HPDE6-E6E7 (cell line): ENCODE results near the gene MROH8.
"Not testable (repeated sequence)": the region's sequence is repeated elsewhere in the genome, so short reads cannot be mapped to it uniquely, and the experiment has no call there.

ENCODE experiments used
- DNase-seq: peaks from one replicate; pipeline ENCODE4 v3.0.0; 2011; ENCODE audit warnings: missing footprints; ENCODE audit errors: extremely low spot score

MROH8 gene

GRCh38 chr20:37090407-37090806 is 88.9 kb downstream of the MROH8 start:
- no peak for DNase-seq

GRCh38 chr20:37081717-37082289 is 97.5 kb downstream of the MROH8 start:
- no peak for DNase-seq

- no peak for DNase-seq
Observed at GRCh38 chr20:37077009-37077408, 102.3 kb downstream of the MROH8 start.

- DNase-seq, result no peak
Observed at GRCh38 chr20:37075932-37076685, 103.2 kb downstream of the MROH8 start.

GRCh38 chr20:37072293-37073196 is 106.8 kb downstream of the MROH8 start:
- no peak for DNase-seq

GRCh38 chr20:37071481-37071911 is 107.9 kb downstream of the MROH8 start:
- no peak for DNase-seq

GRCh38 chr20:37069563-37069962 is 109.8 kb downstream of the MROH8 start:
- DNase-seq, result not testable (repeated sequence)

GRCh38 chr20:37066168-37066567 is 113.2 kb downstream of the MROH8 start:
- DNase-seq, result no peak

- no peak for DNase-seq
Observed at GRCh38 chr20:37055276-37055675, 124.1 kb downstream of the MROH8 start.

- DNase-seq, result no peak
Observed at GRCh38 chr20:37053230-37053950, 126.0 kb downstream of the MROH8 start.
